ENCODE results near the gene SNED1.

The SNED1 gene

DNA sequence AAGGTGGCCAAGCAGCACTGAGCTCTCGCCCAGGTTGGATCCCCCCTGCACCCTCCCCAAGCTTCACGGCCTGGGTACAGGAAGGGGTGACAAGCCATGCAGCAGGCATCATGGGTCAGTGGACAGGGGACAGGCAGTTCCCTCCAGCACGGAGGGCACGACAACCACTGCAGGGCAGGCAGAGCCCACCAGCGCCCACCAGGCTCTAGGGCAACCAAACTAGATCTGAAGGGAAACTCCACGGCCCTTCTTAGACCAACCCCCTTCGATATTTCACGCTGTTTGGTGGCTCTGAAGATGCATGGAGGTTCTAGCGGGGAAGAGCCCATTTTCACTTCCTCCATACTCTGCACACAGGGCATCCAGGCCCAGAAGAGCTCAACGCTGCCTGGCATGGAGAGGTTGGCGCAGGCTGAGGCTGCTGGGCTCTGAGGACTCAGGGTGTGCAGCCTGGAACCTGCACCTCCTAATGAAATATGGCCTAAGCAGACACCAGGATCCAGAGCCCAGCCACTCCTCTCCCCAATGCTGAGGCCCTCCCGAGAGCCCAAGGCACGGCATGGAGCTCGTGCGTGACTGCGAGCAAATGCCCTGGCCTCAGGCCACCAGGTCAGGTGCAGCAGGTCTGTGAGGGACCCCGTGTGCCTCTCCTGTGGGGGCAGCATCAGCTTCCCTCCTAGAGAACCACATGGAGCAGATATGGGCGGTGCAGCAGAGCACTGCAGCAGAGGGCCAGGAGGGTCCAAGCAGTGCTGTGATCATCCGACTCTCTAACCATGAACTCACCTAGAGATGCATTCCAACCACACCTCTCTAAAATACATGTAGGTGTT is 112.4 kb downstream of the SNED1 start:
- TF ChIP-seq FOXP2 (optimal IDR thresholded peaks at IDR 0.05; ENCODE audit: borderline replicate concordance, extremely low read depth, extremely low read length, insufficient read depth) (no peak), REST (IDR thresholded peaks at IDR 0.05; ENCODE audit: insufficient read depth in 1 of 2, low read depth in 2 of 2, low read length in 2 of 2) (no peak), TAF1 (IDR thresholded peaks at IDR 0.05; ENCODE audit: borderline replicate concordance, insufficient read depth, low read length) (no peak), POLR2AphosphoS5 (IDR thresholded peaks at IDR 0.05; ENCODE audit: low read depth, low read length) (no peak), SIN3A (IDR thresholded peaks at IDR 0.05; ENCODE audit: borderline replicate concordance, insufficient read depth, low read length) (no peak)

- no peak for TF ChIP-seq SIN3A (IDR thresholded peaks at IDR 0.05; ENCODE audit: borderline replicate concordance, insufficient read depth, low read length)
Measured at GRCh38 chr2:241111440-241111805, 113.0 kb downstream of the SNED1 start.

DNA sequence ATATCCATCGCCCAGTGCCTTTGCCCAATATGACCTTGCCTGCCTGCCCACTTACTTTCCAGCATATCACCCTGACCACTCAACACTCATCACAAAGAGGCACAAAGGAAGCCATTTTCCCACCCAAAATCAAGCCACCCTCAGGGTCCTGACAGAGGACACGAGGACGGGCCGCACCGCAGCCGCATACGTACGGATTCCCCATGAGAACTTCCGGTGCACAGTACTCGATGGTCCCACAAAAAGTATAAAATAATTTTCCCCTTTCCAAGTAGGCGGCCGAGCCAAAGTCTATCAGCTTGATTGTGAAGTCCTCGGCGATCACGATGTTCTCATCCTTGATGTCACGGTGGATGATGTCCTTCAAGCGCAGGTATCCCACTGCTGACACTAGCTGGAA is 113.6 kb downstream of the SNED1 start:
- TF ChIP-seq FOXP2 (optimal IDR thresholded peaks at IDR 0.05; ENCODE audit: borderline replicate concordance, extremely low read depth, extremely low read length, insufficient read depth), result no peak
- no peak for TF ChIP-seq SIN3A (IDR thresholded peaks at IDR 0.05; ENCODE audit: borderline replicate concordance, insufficient read depth, low read length)
- no peak for TF ChIP-seq REST (IDR thresholded peaks at IDR 0.05; ENCODE audit: insufficient read depth in 1 of 2, low read depth in 2 of 2, low read length in 2 of 2)
- no peak for TF ChIP-seq POLR2AphosphoS5 (IDR thresholded peaks at IDR 0.05; ENCODE audit: low read depth, low read length)
- no peak for TF ChIP-seq TAF1 (IDR thresholded peaks at IDR 0.05; ENCODE audit: borderline replicate concordance, insufficient read depth, low read length)

DNA sequence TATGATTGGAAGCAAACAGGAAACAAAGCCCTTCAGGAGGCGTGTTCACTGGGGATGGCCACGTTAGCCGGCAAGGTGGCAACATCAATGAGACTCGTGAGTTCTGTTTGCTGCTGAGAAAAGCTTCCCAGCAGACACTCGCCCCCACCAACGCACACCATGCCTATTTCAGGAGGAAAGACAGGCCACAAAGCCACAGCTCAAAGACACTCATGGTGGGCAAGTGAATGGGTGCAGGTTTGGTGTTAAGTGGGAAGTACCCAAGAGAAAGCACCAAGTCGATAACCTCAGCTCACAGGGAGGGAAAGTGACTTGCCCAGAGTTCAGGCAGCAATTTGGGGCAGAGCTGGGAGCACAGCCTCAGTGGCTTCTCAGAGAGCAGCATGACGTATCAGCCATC is 114.2 kb downstream of the SNED1 start:
- TF ChIP-seq FOXP2 (optimal IDR thresholded peaks at IDR 0.05; ENCODE audit: borderline replicate concordance, extremely low read depth, extremely low read length, insufficient read depth) (no peak), SIN3A (IDR thresholded peaks at IDR 0.05; ENCODE audit: borderline replicate concordance, insufficient read depth, low read length) (no peak), REST (IDR thresholded peaks at IDR 0.05; ENCODE audit: insufficient read depth in 1 of 2, low read depth in 2 of 2, low read length in 2 of 2) (no peak)

DNA sequence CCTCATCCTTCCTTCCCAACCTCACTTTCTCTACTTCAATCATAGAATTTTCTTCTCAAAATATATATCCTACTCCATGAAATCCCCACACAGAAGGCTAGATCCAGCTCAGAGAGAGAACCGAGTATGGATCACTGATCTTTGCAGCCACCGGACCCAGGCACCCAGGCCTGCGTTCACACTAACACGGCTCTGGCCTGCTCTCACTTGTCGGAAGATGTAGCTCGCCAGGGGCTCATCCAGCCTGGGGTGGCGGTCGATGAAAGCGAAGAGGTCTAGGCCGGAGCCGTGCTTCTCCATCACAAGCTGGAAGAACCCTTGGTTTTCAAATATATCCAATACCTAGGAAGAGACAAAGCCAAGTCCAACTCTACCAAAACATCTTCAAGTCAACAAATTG is 116.4 kb downstream of the SNED1 start:
- TF ChIP-seq REST (IDR thresholded peaks at IDR 0.05; ENCODE audit: insufficient read depth in 1 of 2, low read depth in 2 of 2, low read length in 2 of 2) (no peak), FOXP2 (optimal IDR thresholded peaks at IDR 0.05; ENCODE audit: borderline replicate concordance, extremely low read depth, extremely low read length, insufficient read depth) (no peak), TAF1 (IDR thresholded peaks at IDR 0.05; ENCODE audit: borderline replicate concordance, insufficient read depth, low read length) (no peak), SIN3A (IDR thresholded peaks at IDR 0.05; ENCODE audit: borderline replicate concordance, insufficient read depth, low read length) (no peak), POLR2AphosphoS5 (IDR thresholded peaks at IDR 0.05; ENCODE audit: low read depth, low read length) (no peak)
